Endodermal cell (in vitro differentiated cells): ENCODE results near the gene SRGAP3. TPM values are rescaled to one million over a fixed set of nuclear protein-coding genes. Genes with fewer than 3 reads are reported as not detected.
A peak's percentile ranks its signal among the peaks of the same experiment; 100 is the strongest.

Experiments used
- DNase-seq: peaks from one replicate; pipeline ENCODE4 v3.0.0-alpha.2; 2017
- H3K27ac ChIP-seq: 2 replicates; pipeline ENCODE4 v1.5.1; 2013; ENCODE audit warnings: mild to moderate bottlenecking, low read depth, low read length, moderate library complexity
- H3K27me3 ChIP-seq: 2 replicates; pipeline ENCODE4 v1.6.1; 2013; ENCODE audit warnings: mild to moderate bottlenecking, low read length, moderate library complexity; ENCODE audit not compliant: insufficient read depth, control insufficient read depth, poor library complexity, severe bottlenecking
- H3K36me3 ChIP-seq: 2 replicates; pipeline ENCODE4 v1.7.0; 2013; ENCODE audit warnings: mild to moderate bottlenecking, low read length, moderate library complexity; ENCODE audit not compliant: control insufficient read depth, insufficient read depth
- H3K4me1 ChIP-seq: one replicate; pipeline ENCODE4 v1.7.0; 2013; ENCODE audit warnings: low read length; ENCODE audit not compliant: control insufficient read depth, insufficient read depth
- H3K4me3 ChIP-seq: 2 replicates; pipeline ENCODE4 v1.5.1; 2013; ENCODE audit warnings: mild to moderate bottlenecking, low read length, moderate library complexity
- H3K9ac ChIP-seq: 2 replicates; pipeline ENCODE4 v1.6.1; 2013; ENCODE audit warnings: mild to moderate bottlenecking, low read length, moderate library complexity; ENCODE audit not compliant: poor library complexity, severe bottlenecking; ENCODE audit errors: extremely low read depth
- H3K9me3 ChIP-seq: 2 replicates; pipeline ENCODE4 v1.6.1; 2013; ENCODE audit warnings: mild to moderate bottlenecking, low read length, moderate library complexity; ENCODE audit not compliant: control insufficient read depth
- H3K27ac Mint-ChIP-seq: 2 replicates; pipeline ENCODE4 v1.8.0; 2020; ENCODE audit warnings: mixed read lengths
- H3K27me3 Mint-ChIP-seq: 2 replicates; pipeline ENCODE4 v1.8.0; 2021; ENCODE audit warnings: mild to moderate bottlenecking, mixed read lengths; ENCODE audit not compliant: insufficient read depth
- H3K36me3 Mint-ChIP-seq: 2 replicates; pipeline ENCODE4 v1.8.0; 2020; ENCODE audit warnings: low read depth, mixed read lengths
- H3K4me1 Mint-ChIP-seq: 2 replicates; pipeline ENCODE4 v1.8.0; 2020; ENCODE audit warnings: mixed read lengths
- H3K4me3 Mint-ChIP-seq: 2 replicates; pipeline ENCODE4 v1.8.0; 2020; ENCODE audit warnings: mild to moderate bottlenecking, moderate library complexity, mixed read lengths
- H3K9me3 Mint-ChIP-seq: 2 replicates; pipeline ENCODE4 v1.8.0; 2020; ENCODE audit warnings: mild to moderate bottlenecking, mixed read lengths
- CTCF ChIP-seq: fragments of 200-600 bp; sonication (generic); conservative IDR thresholded peaks from 2 replicates; pipeline ENCODE4 v1.5.0; 2021; ENCODE audit warnings: antibody characterized with exemption, mild to moderate bottlenecking
- WGBS, 2 experiments: methylation state at CpG; one replicate each; pipeline versions ENCODE4 v1.1.5 to v1.1.7; 2013; ENCODE audit warnings: missing lambda C conversion rate in 2 of 2, mixed read lengths in 1 of 2; ENCODE audit not compliant: insufficient coverage in 1 of 2, insufficient read length in 1 of 2; 5-methylcytosine and 5-hydroxymethylcytosine counted together
- total RNA-seq, 2 donors: library from RNA; stranded (reverse); fragmentation: NEBNext Ultra II Directional in 1 of 2; extraction: Animal tissue kit (Norgen Biotek cat#: 25700) in 1 of 2; gene quantifications; 2 replicates in 1 of 2; 3 replicates in 1 of 2; pipeline ENCODE4 v1.2.1, GENCODE V29; 2021

Gene SRGAP3
- total RNA-seq, 2 donors from 2014 or later, result 5.0 to 8.1 TPM

- no peak for TF ChIP-seq CTCF
- Histone ChIP-seq H3K27ac (no peak overlapping the region), H3K36me3 (no peaks in the 10 kb centered on the region), H3K9ac (no peak overlapping the region), H3K4me1 (peaks cover 8% of the 10 kb centered on the region), H3K9me3 (peaks cover 11% of the 10 kb centered on the region), H3K27me3 (no peaks in the 10 kb centered on the region), H3K4me3 (no peak overlapping the region)
- DNase-seq, result no peak
- Mint-ChIP-seq H3K27ac (no peak overlapping the region), H3K27me3 (peaks cover 2% of the 10 kb centered on the region), H3K4me1 (peaks cover 28% of the 10 kb centered on the region), H3K4me3 (no peak overlapping the region), H3K9me3 (peaks cover 21% of the 10 kb centered on the region), H3K36me3 (peaks cover 2% of the 10 kb centered on the region)
- WGBS, 2 experiments, result 86 to 92% methylated on average over 2 of the region's 2 CpGs
Measured at GRCh38 chr3:9080163-9080562, 169.3 kb downstream of the SRGAP3 start.

- no peak for TF ChIP-seq CTCF
- no peak overlapping the region for H3K27ac ChIP-seq
- H3K27me3 ChIP-seq, result no peaks in the 10 kb centered on the region
- WGBS, 2 experiments, result 91 to 94% methylated on average over 8 of the region's 8 CpGs
- peaks cover 2% of the 10 kb centered on the region for H3K27me3 Mint-ChIP-seq
- no peak for DNase-seq
- no peak overlapping the region for H3K9ac ChIP-seq
- H3K4me1 Mint-ChIP-seq, result peaks cover 28% of the 10 kb centered on the region
- peaks cover 11% of the 10 kb centered on the region for H3K9me3 ChIP-seq
- no peak overlapping the region for H3K27ac Mint-ChIP-seq
- no peaks in the 10 kb centered on the region for H3K36me3 ChIP-seq
- no peak overlapping the region for H3K4me3 ChIP-seq
- H3K36me3 Mint-ChIP-seq, result peaks cover 2% of the 10 kb centered on the region
- peaks cover 8% of the 10 kb centered on the region for H3K4me1 ChIP-seq
- H3K9me3 Mint-ChIP-seq, result peaks cover 21% of the 10 kb centered on the region
- no peak overlapping the region for H3K4me3 Mint-ChIP-seq
Measured at GRCh38 chr3:9079676-9080075, 169.8 kb downstream of the SRGAP3 start.

GRCh38 chr3:9078561-9079240, 170.7 kb downstream of the SRGAP3 start:
- no peaks in the 10 kb centered on the region for H3K27me3 Mint-ChIP-seq
- peaks cover 28% of the 10 kb centered on the region for H3K4me1 Mint-ChIP-seq
- H3K9me3 ChIP-seq, result peaks cover 11% of the 10 kb centered on the region
- H3K27ac Mint-ChIP-seq, result peak overlapping the region; percentile 24
- WGBS, 2 experiments, result 73 to 84% methylated on average over 5 of the region's 5 CpGs
- no peaks in the 10 kb centered on the region for H3K36me3 ChIP-seq
- H3K36me3 Mint-ChIP-seq, result peaks cover 2% of the 10 kb centered on the region
- TF ChIP-seq CTCF, result peak; percentile 69
- H3K9ac ChIP-seq, result no peak overlapping the region
- peaks cover 21% of the 10 kb centered on the region for H3K9me3 Mint-ChIP-seq
- H3K4me3 ChIP-seq, result no peak overlapping the region
- peak; percentile 70 for DNase-seq
- no peak overlapping the region for H3K4me3 Mint-ChIP-seq
- no peaks in the 10 kb centered on the region for H3K27me3 ChIP-seq
- H3K27ac ChIP-seq, result no peak overlapping the region
- peaks cover 8% of the 10 kb centered on the region for H3K4me1 ChIP-seq
